PC-9 (cell line): Measurements from ENCODE around the gene OR8B8.
"Not testable (repeated sequence)": the region's sequence is repeated elsewhere in the genome, so short reads cannot be mapped to it uniquely, and the experiment has no call there.

Source experiments
- EZH2 ChIP-seq: fragments of 200-600 bp; sonication (generic); IDR thresholded peaks from 2 replicates; pipeline ENCODE4 v1.8.0; 2017; ENCODE audit warnings: antibody characterized with exemption, low read depth
- TF ChIP-seq, protein P1 (sequence below): fragments of 200-600 bp; sonication (generic); conservative IDR thresholded peaks from 2 replicates; pipeline ENCODE4 v1.6.1; 2017; ENCODE audit warnings: mixed run types, antibody characterized with exemption, mild to moderate bottlenecking, moderate library complexity

DNA sequence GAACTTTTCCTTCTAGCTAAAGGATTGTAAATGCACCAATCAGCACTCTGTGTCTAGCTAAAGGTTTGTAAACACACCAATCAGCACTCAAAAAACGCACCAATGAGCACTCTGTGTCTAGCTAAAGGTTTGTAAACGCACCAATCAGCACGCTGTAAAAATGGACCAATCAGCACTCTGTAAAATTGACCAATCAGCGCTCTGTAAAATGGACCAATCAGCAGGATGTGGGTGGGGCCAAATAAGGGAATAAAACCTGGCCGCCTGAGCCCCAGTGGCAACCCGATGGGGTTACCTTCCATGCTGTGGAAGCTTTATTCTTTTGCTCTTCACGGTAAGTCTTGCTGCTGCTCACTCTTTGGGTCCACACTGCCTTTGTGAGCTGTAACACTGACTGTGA, 13.9 kb upstream of the OR8B8 start:
- not testable (repeated sequence) for TF ChIP-seq EZH2
- TF ChIP-seq, protein P1, sequence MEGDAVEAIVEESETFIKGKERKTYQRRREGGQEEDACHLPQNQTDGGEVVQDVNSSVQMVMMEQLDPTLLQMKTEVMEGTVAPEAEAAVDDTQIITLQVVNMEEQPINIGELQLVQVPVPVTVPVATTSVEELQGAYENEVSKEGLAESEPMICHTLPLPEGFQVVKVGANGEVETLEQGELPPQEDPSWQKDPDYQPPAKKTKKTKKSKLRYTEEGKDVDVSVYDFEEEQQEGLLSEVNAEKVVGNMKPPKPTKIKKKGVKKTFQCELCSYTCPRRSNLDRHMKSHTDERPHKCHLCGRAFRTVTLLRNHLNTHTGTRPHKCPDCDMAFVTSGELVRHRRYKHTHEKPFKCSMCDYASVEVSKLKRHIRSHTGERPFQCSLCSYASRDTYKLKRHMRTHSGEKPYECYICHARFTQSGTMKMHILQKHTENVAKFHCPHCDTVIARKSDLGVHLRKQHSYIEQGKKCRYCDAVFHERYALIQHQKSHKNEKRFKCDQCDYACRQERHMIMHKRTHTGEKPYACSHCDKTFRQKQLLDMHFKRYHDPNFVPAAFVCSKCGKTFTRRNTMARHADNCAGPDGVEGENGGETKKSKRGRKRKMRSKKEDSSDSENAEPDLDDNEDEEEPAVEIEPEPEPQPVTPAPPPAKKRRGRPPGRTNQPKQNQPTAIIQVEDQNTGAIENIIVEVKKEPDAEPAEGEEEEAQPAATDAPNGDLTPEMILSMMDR, result not testable (repeated sequence)
